Cardiac fibroblast (primary cell): ENCODE results near the gene MFSD12.

ENCODE experiments used
- DNase-seq, 2 donors: peaks; one replicate each; pipeline versions ENCODE4 v3.0.0 to v3.0.0-alpha.2; 2010; ENCODE audit warnings: low read depth in 2 of 2
- H3K4me3 ChIP-seq, 2 donors: replicated peaks in 1 of 2; 1 replicate in 1 of 2; 2 replicates in 1 of 2; pipeline ENCODE4 v1.5.1; 2011; ENCODE audit warnings: low read depth in 2 of 2, low read length in 2 of 2, mild to moderate bottlenecking in 2 of 2, moderate library complexity in 1 of 2
- CTCF ChIP-seq: IDR thresholded peaks from one replicate; pipeline ENCODE4 v1.5.1; 2011; ENCODE audit warnings: low read depth, mild to moderate bottlenecking, low read length, inconsistent platforms

Gene MFSD12

GRCh38 chr19:3557461-3558248 lies at the start of gene MFSD12:
Gene MFSD12, minus strand, starts transcription at chr19:3557586. Its CDS starts 183 bp downstream, at chr19:3557403.
- no peak for TF ChIP-seq CTCF
- peak; percentile 92 to 93 for DNase-seq
- H3K4me3 ChIP-seq: peak within 1 kb of the TSS; percentile 69 to 96

GRCh38 chr19:3606690-3607289 lies 49.4 kb upstream of the MFSD12 start, which contains the start of gene TBXA2R:
Gene TBXA2R, minus strand, starts transcription at chr19:3606875. Its CDS starts 6,241 bp downstream, at chr19:3600634.
- H3K4me3 ChIP-seq: peak within 1 kb of the TSS; percentile 45 to 62
- peak; percentile 63 to 64 for DNase-seq
- no peak for TF ChIP-seq CTCF

GRCh38 chr19:3606174-3606689 lies 48.8 kb upstream of the MFSD12 start:
- no peak for TF ChIP-seq CTCF
- DNase-seq: no peak
- peak overlapping the region; percentile 45 to 62 for H3K4me3 ChIP-seq

- DNase-seq: no peak
- TF ChIP-seq CTCF: no peak
- H3K4me3 ChIP-seq: peak overlapping the region; percentile 45 to 62
These were observed 48.4 kb upstream of the MFSD12 start for GRCh38 chr19:3605770-3606169.

GRCh38 chr19:3605361-3605760 lies 48.0 kb upstream of the MFSD12 start:
- TF ChIP-seq CTCF: no peak
- no peak for DNase-seq
- H3K4me3 ChIP-seq: no peak overlapping the region

- no peak for DNase-seq
- no peak overlapping the region for H3K4me3 ChIP-seq
- no peak for TF ChIP-seq CTCF
These were observed 47.6 kb upstream of the MFSD12 start for GRCh38 chr19:3604987-3605343.
